NCI-H524 (cell line): ENCODE measurements around the gene CXCL1.

Experiments
- DNase-seq, 2 experiments: peaks; one replicate each; lab custom pipeline; 2025; lab: John Stamatoyannopoulos, UW

CXCL1 gene

GRCh38 chr4:73916172-73916925 lies 47.2 kb downstream of the CXCL1 start:
- DNase-seq, result no peak

- DNase-seq, result no peak
These were observed 47.9 kb downstream of the CXCL1 start for GRCh38 chr4:73917081-73917501.

- DNase-seq, result no peak
These were observed 48.9 kb downstream of the CXCL1 start for GRCh38 chr4:73918058-73918457.

- DNase-seq, result no peak
These were observed 50.5 kb downstream of the CXCL1 start for GRCh38 chr4:73919691-73920090.
